H1 (cell line): ENCODE measurements around the gene UBE2H. TPM values are rescaled to one million over a fixed set of nuclear protein-coding genes. Genes with fewer than 3 reads are reported as not detected.

Source experiments
- CTCF ChIA-PET: fragments of 300-600 bp; sonication (Branson Sonifier 250); formaldehyde crosslinking; loops from one replicate; lab custom pipeline; 2021; ENCODE audit not compliant: partially characterized antibody; lab: Charles Lee
- POLR2A ChIA-PET: fragments of 300-600 bp; sonication (Branson Sonifier 250); formaldehyde crosslinking; loops from one replicate; lab custom pipeline; 2021; ENCODE audit warnings: inconsistent platforms; ENCODE audit not compliant: partially characterized antibody; lab: Charles Lee
- DNase-seq, 2 experiments: peaks; one replicate each; pipeline versions ENCODE4 v3.0.0 to v3.0.0-alpha.2; 2010 to 2022; ENCODE audit warnings: low spot score in 2 of 2, low read depth in 1 of 2, mixed read lengths in 1 of 2
- FAIRE-seq: peaks from 2 replicates; lab custom pipeline; 2011; peaks lifted over from hg19 to GRCh38; lab: Jason Lieb, UNC
- H2AFZ ChIP-seq: 2 replicates; pipeline ENCODE4 v1.8.1; 2012; ENCODE audit warnings: low read length, inconsistent platforms
- H2AK5ac ChIP-seq: 2 replicates; pipeline ENCODE4 v1.6.1; 2013; ENCODE audit warnings: low read depth, low read length
- H2BK120ac ChIP-seq: replicated peaks from 2 replicates; pipeline ENCODE3; 2013; ENCODE audit warnings: low read depth, low read length, inconsistent platforms
- H2BK12ac ChIP-seq: 2 replicates; pipeline ENCODE4 v1.6.1; 2013; ENCODE audit warnings: low read depth, low read length
- H2BK15ac ChIP-seq: 2 replicates; pipeline ENCODE4 v1.6.1; 2013; ENCODE audit warnings: low read length
- H2BK20ac ChIP-seq: 2 replicates; pipeline ENCODE4 v1.6.1; 2013; ENCODE audit warnings: low read length
- H2BK5ac ChIP-seq: 2 replicates; pipeline ENCODE4 v1.6.1; 2013; ENCODE audit warnings: low read depth, low read length
- H3K14ac ChIP-seq: 2 replicates; pipeline ENCODE4 v1.6.1; 2013; ENCODE audit warnings: inconsistent platforms; ENCODE audit not compliant: insufficient read length
- H3K18ac ChIP-seq: 2 replicates; pipeline ENCODE4 v1.6.1; 2013; ENCODE audit warnings: low read length; ENCODE audit errors: extremely low read depth
- H3K23ac ChIP-seq: 2 replicates; pipeline ENCODE4 v1.6.1; 2013; ENCODE audit warnings: inconsistent platforms; ENCODE audit not compliant: insufficient read length
- H3K23me2 ChIP-seq: 2 replicates; pipeline ENCODE4 v1.6.1; 2013; ENCODE audit warnings: low read depth, low read length
- H3K27ac ChIP-seq: 2 replicates; pipeline ENCODE4 v1.6.1; 2011; ENCODE audit warnings: low read depth, low read length, inconsistent platforms
- H3K27me3 ChIP-seq, 4 experiments: replicated peaks in 1 of 4; 1 replicate in 1 of 4; 2 replicates in 3 of 4; pipeline versions ENCODE4 v1.6.1 to v1.8.1; 2011 to 2013; ENCODE audit warnings: low read length in 3 of 4, mild to moderate bottlenecking in 3 of 4, inconsistent platforms in 2 of 4, mixed read lengths in 2 of 4, moderate library complexity in 1 of 4; ENCODE audit not compliant: control insufficient read depth in 3 of 4, insufficient read depth in 3 of 4; ENCODE audit errors: extremely low read depth in 1 of 4
- H3K36me3 ChIP-seq, 4 experiments: 2 replicates each; pipeline versions ENCODE4 v1.6.1 to v1.8.1; 2011 to 2013; ENCODE audit warnings: mild to moderate bottlenecking in 4 of 4, low read length in 3 of 4, moderate library complexity in 2 of 4, control low read depth in 1 of 4, inconsistent platforms in 1 of 4; ENCODE audit not compliant: insufficient read depth in 4 of 4, control insufficient read depth in 2 of 4
- H3K4ac ChIP-seq: replicated peaks from 2 replicates; pipeline ENCODE3; 2013; ENCODE audit warnings: low read length, low read depth, mixed read lengths, inconsistent platforms; ENCODE audit not compliant: insufficient read length
- H3K4me1 ChIP-seq, 4 experiments: replicated peaks in 1 of 4; 1 replicate in 1 of 4; 2 replicates in 3 of 4; pipeline versions ENCODE4 v1.6.1 to v1.8.1; 2011 to 2013; ENCODE audit warnings: low read length in 3 of 4, inconsistent platforms in 2 of 4, mixed read lengths in 1 of 4; ENCODE audit not compliant: insufficient read depth in 4 of 4, control insufficient read depth in 3 of 4
- H3K4me2 ChIP-seq, 2 experiments: 2 replicates each; pipeline versions ENCODE4 v1.6.1 to v1.8.1; 2011 to 2013; ENCODE audit warnings: low read depth in 2 of 2, low read length in 2 of 2, control low read depth in 1 of 2, inconsistent platforms in 1 of 2, mild to moderate bottlenecking in 1 of 2; ENCODE audit not compliant: insufficient read depth in 1 of 2
- H3K4me3 ChIP-seq, 4 experiments: fragments of 200-600, 300-600 bp in 1 of 4; sonication (generic), shearing (Covaris generic), sonication (Bioruptor Twin) in 1 of 4; 2 replicates each; pipeline versions ENCODE4 v1.5.1 to v1.8.1; 2011 to 2016; ENCODE audit warnings: low read length in 4 of 4, low read depth in 3 of 4, control low read depth in 2 of 4, inconsistent platforms in 2 of 4, mild to moderate bottlenecking in 2 of 4, mixed read lengths in 1 of 4, moderate library complexity in 1 of 4; ENCODE audit not compliant: insufficient read depth in 2 of 4; ENCODE audit errors: extremely low read depth in 1 of 4
- H3K56ac ChIP-seq: replicated peaks from 2 replicates; pipeline ENCODE3; 2013; ENCODE audit warnings: low read depth, mild to moderate bottlenecking, mixed read lengths, low read length, inconsistent platforms; ENCODE audit not compliant: insufficient read length
- H3K79me1 ChIP-seq: 2 replicates; pipeline ENCODE4 v1.6.1; 2013; ENCODE audit warnings: low read depth, low read length, control low read depth
- H3K79me2 ChIP-seq, 2 experiments: 2 replicates each; pipeline versions ENCODE4 v1.6.1 to v1.8.1; 2012 to 2013; ENCODE audit warnings: low read length in 2 of 2, mild to moderate bottlenecking in 2 of 2, inconsistent platforms in 1 of 2; ENCODE audit not compliant: insufficient read depth in 2 of 2, control insufficient read depth in 1 of 2
- H3K9ac ChIP-seq, 4 experiments: replicated peaks in 1 of 4; 1 replicate in 1 of 4; 2 replicates in 3 of 4; pipeline versions ENCODE4 v1.6.1 to v1.8.1; 2011 to 2013; ENCODE audit warnings: low read depth in 3 of 4, low read length in 3 of 4, control low read depth in 2 of 4, mild to moderate bottlenecking in 2 of 4, moderate library complexity in 2 of 4, inconsistent platforms in 1 of 4; ENCODE audit errors: extremely low read depth in 1 of 4
- H3K9me3 ChIP-seq, 2 experiments: 2 replicates each; pipeline versions ENCODE4 v1.6.1 to v1.8.1; 2012 to 2013; ENCODE audit warnings: mild to moderate bottlenecking in 2 of 2, moderate library complexity in 2 of 2, control low read depth in 1 of 2, inconsistent platforms in 1 of 2, low read depth in 1 of 2, low read length in 1 of 2, mixed read lengths in 1 of 2; ENCODE audit not compliant: insufficient read depth in 2 of 2
- H4K20me1 ChIP-seq, 2 experiments: replicated peaks in 1 of 2; 2 replicates each; pipeline versions ENCODE3 to v1.8.1; 2011 to 2013; ENCODE audit warnings: inconsistent platforms in 2 of 2, low read length in 2 of 2, mild to moderate bottlenecking in 1 of 2; ENCODE audit not compliant: insufficient read depth in 2 of 2, control insufficient read depth in 1 of 2
- H4K5ac ChIP-seq: 2 replicates; pipeline ENCODE4 v1.6.1; 2013; ENCODE audit warnings: low read length, low read depth, mixed read lengths, inconsistent platforms; ENCODE audit not compliant: insufficient read length
- H4K8ac ChIP-seq: 2 replicates; pipeline ENCODE4 v1.8.0; 2013; ENCODE audit warnings: mild to moderate bottlenecking, moderate library complexity, low read length, inconsistent platforms; ENCODE audit not compliant: insufficient read depth; ENCODE audit errors: extremely low read depth
- H4K91ac ChIP-seq: replicated peaks from 2 replicates; pipeline ENCODE3; 2013; ENCODE audit warnings: low read length, mixed read lengths, inconsistent platforms; ENCODE audit not compliant: insufficient read length
- BACH1 ChIP-seq: IDR thresholded peaks from 2 replicates; pipeline ENCODE4 v1.6.1; 2012; ENCODE audit warnings: low read length, improper control_type of control experiment
- BCL11A ChIP-seq, 2 experiments: IDR thresholded peaks; one replicate each; pipeline ENCODE4 v1.6.1; 2011; ENCODE audit warnings: low read depth in 2 of 2, low read length in 2 of 2, mild to moderate bottlenecking in 2 of 2
- E2F6 ChIP-seq: IDR thresholded peaks from 2 replicates; pipeline ENCODE4 v1.6.1; 2012; ENCODE audit warnings: inconsistent platforms
- EP300 ChIP-seq, 2 experiments: IDR thresholded peaks; 1 replicate in 1 of 2; 2 replicates in 1 of 2; pipeline ENCODE4 v1.6.1; 2011 to 2012; ENCODE audit warnings: low read depth in 2 of 2, low read length in 2 of 2, mild to moderate bottlenecking in 2 of 2, borderline replicate concordance in 1 of 2, inconsistent platforms in 1 of 2, moderate library complexity in 1 of 2
- MAFK ChIP-seq: IDR thresholded peaks from 2 replicates; pipeline ENCODE4 v1.6.1; 2012; ENCODE audit warnings: low read depth, mild to moderate bottlenecking, improper control_type of control experiment, low read length
- NRF1 ChIP-seq: IDR thresholded peaks from 2 replicates; pipeline ENCODE4 v1.6.1; 2011; ENCODE audit warnings: mild to moderate bottlenecking, low read depth, low read length, improper control_type of control experiment
- TAF1 ChIP-seq: IDR thresholded peaks from 2 replicates; pipeline ENCODE4 v1.6.1; 2011; ENCODE audit warnings: mild to moderate bottlenecking, low read depth, low read length
- WGBS, 2 experiments: shearing (Covaris generic) in 1 of 2; methylation state at CpG; one replicate each; pipeline versions ENCODE4 v1.1.6 to v1.1.7; 2013 to 2015; ENCODE audit warnings: low lambda C conversion rate in 2 of 2, mixed read lengths in 2 of 2, inconsistent platforms in 1 of 2, low coverage in 1 of 2, missing lambda C conversion rate in 1 of 2; ENCODE audit not compliant: insufficient replicate concordance in 2 of 2, insufficient coverage in 1 of 2, insufficient read length in 1 of 2; ENCODE audit errors: extremely low coverage in 1 of 2, missing lambda C conversion rate in 1 of 2; 5-methylcytosine and 5-hydroxymethylcytosine counted together
- polyA plus RNA-seq, 7 experiments: library from polyadenylated mRNA; depleted of rRNA in 3 of 7; stranded (reverse) in 5 of 7; unstranded in 2 of 7; fragments of >200 nt in 5 of 7; fragments of 200-250 nt in 2 of 7; gene quantifications; 1 replicate in 5 of 7; 2 replicates in 1 of 7; 4 replicates in 1 of 7; pipeline versions ENCODE4 v1.2.1 to v1.2.3, GENCODE V29; 2011 to 2013; ENCODE audit warnings: missing spikeins in 2 of 7, mixed read lengths in 2 of 7
- total RNA-seq: library from RNA; stranded (reverse); fragmentation: NEBNext Ultra II Directional; extraction: Animal tissue kit (Norgen Biotek cat#: 25700); gene quantifications from 2 replicates; pipeline ENCODE4 v1.2.1, GENCODE V29; 2021
- TF ChIP-seq, protein P1 (sequence below): IDR thresholded peaks from 2 replicates; pipeline ENCODE4 v1.6.1; 2011; ENCODE audit warnings: low read depth, mild to moderate bottlenecking, low read length; ENCODE audit not compliant: insufficient read depth

UBE2H gene
- total and polyA plus RNA-seq, 2 of the 8 experiments (the other 6 are each of a cell fraction or from before 2014, with no cell fraction given), result 30.6 to 62.2 TPM

- Histone ChIP-seq H3K4me1 (no peaks in the 10 kb centered on the region; a peak in 1 of 7 replicates), H3K18ac (no peak overlapping the region), H2AK5ac (no peak overlapping the region), H3K14ac (no peak overlapping the region), H2BK20ac (no peak overlapping the region), H4K20me1 (no peaks in the 10 kb centered on the region), H3K23me2 (no peaks in the 10 kb centered on the region), H3K36me3 (no peaks in the 10 kb centered on the region), H3K9ac (no peak overlapping the region), H2AFZ (no peak overlapping the region), H3K4ac (no peak overlapping the region), H2BK15ac (no peak overlapping the region), H3K9me3 (no peaks in the 10 kb centered on the region), H3K79me2 (no peaks in the 10 kb centered on the region), H2BK120ac (no peak overlapping the region), H3K27ac (no peak overlapping the region), H3K4me2 (no peak overlapping the region), H2BK5ac (no peak overlapping the region), H4K8ac (no peak overlapping the region), H3K56ac (no peak overlapping the region), H4K5ac (no peak overlapping the region), H3K23ac (no peak overlapping the region), H3K27me3 (no peaks in the 10 kb centered on the region), H3K4me3 (no peak overlapping the region), H4K91ac (no peak overlapping the region), H2BK12ac (no peak overlapping the region), H3K79me1 (no peaks in the 10 kb centered on the region)
- FAIRE-seq (no peak), DNase-seq (no peak)
- WGBS, 2 experiments, result 95% methylated on average over 2 of the region's 2 CpGs; no CpG with 5 or more reads in 1 of the 2 experiments
- TF ChIP-seq, protein P1, sequence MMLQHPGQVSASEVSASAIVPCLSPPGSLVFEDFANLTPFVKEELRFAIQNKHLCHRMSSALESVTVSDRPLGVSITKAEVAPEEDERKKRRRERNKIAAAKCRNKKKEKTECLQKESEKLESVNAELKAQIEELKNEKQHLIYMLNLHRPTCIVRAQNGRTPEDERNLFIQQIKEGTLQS, result no peak
- TF ChIP-seq TAF1, result no peak
- no peak for TF ChIP-seq NRF1
- no peak for TF ChIP-seq E2F6
- no peak for TF ChIP-seq BACH1
- TF ChIP-seq BCL11A (IDR thresholded peaks at IDR 0.05; ENCODE audit: low read depth in 2 of 2, low read length in 2 of 2), result no peak
- no peak for TF ChIP-seq MAFK
- TF ChIP-seq EP300 (IDR thresholded peaks at IDR 0.05; ENCODE audit: borderline replicate concordance in 1 of 2, low read depth in 2 of 2, low read length in 2 of 2), result no peak
- ChIA-PET CTCF (interaction anchor here (1.1 kb wide), 1 partner anchor 10 kb away, joined by 7 read pairs; no protein-coding TSS in a partner anchor), POLR2A (no interaction called here)
Observed at GRCh38 chr7:129980667-129981066, 27.9 kb upstream of the UBE2H start.
